HepG2 (cell line): Measurements from ENCODE around the gene CPB2. TPM values are rescaled to one million over a fixed set of nuclear protein-coding genes. Genes with fewer than 3 reads are reported as not detected.

ENCODE experiments used
- ATAC-seq: fragments of 200-7000 bp; cut with Tn5 transposase; 3 replicates; pipeline ENCODE4 v1.9.1; 2020; ENCODE audit warnings: mild to moderate bottlenecking, moderate library complexity
- BruUV-seq: library from RNA; stranded (reverse); fragments of 400-500 nt; replicated peaks from 2 replicates; lab custom pipeline; 2021; lab: Mats Ljungman, UMichigan
- CTCF ChIA-PET: fragments of 300-600 bp; formaldehyde crosslinking; extraction: SDS; loops from one replicate; lab custom pipeline; 2021; ENCODE audit warnings: low total read pairs, inconsistent platforms, low intra/inter-chr PET ratio; lab: Yijun Ruan, JAX
- POLR2A ChIA-PET: fragments of 350-600 bp; sonication (Branson Sonifier 250); formaldehyde crosslinking; loops from one replicate; lab custom pipeline; 2020; ENCODE audit warnings: antibody characterized with exemption, inconsistent platforms; lab: Yijun Ruan, JAX
- DNase-seq: peaks from one replicate; pipeline ENCODE4 v3.0.0-alpha.2; 2015; ENCODE audit warnings: low spot score
- FAIRE-seq: peaks from 3 replicates; lab custom pipeline; 2011; peaks lifted over from hg19 to GRCh38; lab: Jason Lieb, UNC
- H2AFZ ChIP-seq: one replicate; pipeline ENCODE4 v1.6.1; 2011; ENCODE audit warnings: low read length, inconsistent platforms
- H3K27ac ChIP-seq: fragments of 300-600 bp; 3 replicates; pipeline ENCODE4 v1.8.0; 2011; ENCODE audit warnings: mixed run types, mild to moderate bottlenecking, mixed read lengths, low read length, inconsistent platforms; ENCODE audit not compliant: insufficient read depth; ENCODE audit errors: extremely low read length
- H3K27me3 ChIP-seq, 2 experiments: fragments of 200-600 bp in 1 of 2; 2 replicates in 1 of 2; 3 replicates in 1 of 2; pipeline versions ENCODE4 v1.6.0 to v1.8.0; 2011; ENCODE audit warnings: low read length in 2 of 2, mild to moderate bottlenecking in 2 of 2, moderate library complexity in 2 of 2, inconsistent platforms in 1 of 2; ENCODE audit not compliant: insufficient read depth in 2 of 2, control insufficient read depth in 1 of 2
- H3K36me3 ChIP-seq, 2 experiments: fragments of 200-600 bp in 1 of 2; replicated peaks in 1 of 2; 2 replicates in 1 of 2; 3 replicates in 1 of 2; pipeline versions ENCODE4 v1.5.1 to v1.8.0; 2011; ENCODE audit warnings: low read length in 2 of 2, inconsistent platforms in 1 of 2; ENCODE audit not compliant: insufficient read depth in 2 of 2, control insufficient read depth in 1 of 2
- H3K4me1 ChIP-seq: 2 replicates; pipeline ENCODE4 v1.5.1; 2012; ENCODE audit warnings: low read length, inconsistent platforms; ENCODE audit not compliant: insufficient read depth
- H3K4me2 ChIP-seq: 2 replicates; pipeline ENCODE4 v1.6.0; 2011; ENCODE audit warnings: low read depth, low read length, inconsistent platforms
- H3K4me3 ChIP-seq, 3 experiments: fragments of 200-600 bp in 1 of 3; sonication (generic), shearing (Covaris generic) in 1 of 3; replicated peaks in 1 of 3; 2 replicates each; pipeline ENCODE4 v1.5.1; 2011 to 2016; ENCODE audit warnings: low read length in 3 of 3, inconsistent platforms in 2 of 3, low read depth in 2 of 3, mild to moderate bottlenecking in 2 of 3, control low read depth in 1 of 3, mixed read lengths in 1 of 3; ENCODE audit not compliant: insufficient read depth in 1 of 3
- H3K79me2 ChIP-seq: one replicate; pipeline ENCODE4 v1.6.1; 2011; ENCODE audit warnings: low read length, inconsistent platforms; ENCODE audit not compliant: insufficient read depth
- H3K9ac ChIP-seq: 2 replicates; pipeline ENCODE4 v1.6.0; 2011; ENCODE audit warnings: mild to moderate bottlenecking, low read depth, low read length, inconsistent platforms; ENCODE audit not compliant: insufficient read depth
- H3K9me3 ChIP-seq: 2 replicates; pipeline ENCODE4 v1.5.1; 2012; ENCODE audit warnings: mild to moderate bottlenecking, low read length
- H4K20me1 ChIP-seq: 2 replicates; pipeline ENCODE4 v1.6.0; 2011; ENCODE audit warnings: inconsistent platforms, mild to moderate bottlenecking, low read length, moderate library complexity; ENCODE audit not compliant: insufficient read depth
- FOXO4 ChIP-seq: sonication (generic); formaldehyde crosslinking; conservative IDR thresholded peaks from 2 replicates; pipeline ENCODE4 v1.8.1; 2023; ENCODE audit warnings: missing genetic modification reagents
- HNRNPH1 ChIP-seq: fragments of 200-400 bp; formaldehyde crosslinking; optimal IDR thresholded peaks from 2 replicates; pipeline ENCODE3; 2017; ENCODE audit warnings: mild to moderate bottlenecking, low read depth, low read length
- SSRP1 ChIP-seq: IDR thresholded peaks from 2 replicates; pipeline ENCODE4 v1.6.1; 2016; ENCODE audit warnings: control low read depth
- WGBS: methylation state at CpG from one replicate; pipeline ENCODE4 v1.1.6; 2017; ENCODE audit warnings: low lambda C conversion rate; 5-methylcytosine and 5-hydroxymethylcytosine counted together
- in situ Hi-C: cut with HindIII; loops from 2 replicates; pipeline ENCODE4 v1.10.0; 2017; ENCODE audit warnings: low pct_unique_long_range_greater_than_20kb; ENCODE audit not compliant: extremely low pct_ligation_motif_present
- intact Hi-C: fragments of 100-400 bp; cut with micrococcal nuclease; formaldehyde crosslinking; loops from one replicate; pipeline ENCODE4 v1.10.0; 2022; ENCODE audit not compliant: unreplicated experiment
- polyA plus RNA-seq, 8 experiments: library from polyadenylated mRNA; depleted of rRNA in 3 of 8; stranded (reverse) in 7 of 8; unstranded in 1 of 8; fragments of >200 nt; fragmentation: Illumina TruSeq in 4 of 8; extraction: Trizol in 4 of 8; gene quantifications; 2 replicates each; pipeline versions ENCODE4 v1.2.1 to v1.2.3, GENCODE V29; 2011 to 2016; ENCODE audit warnings: low read depth in 4 of 8, missing spikeins in 1 of 8, mixed read lengths in 1 of 8; ENCODE audit not compliant: insufficient read depth in 1 of 8
- total RNA-seq, 5 experiments: library from RNA; depleted of rRNA; stranded (reverse); fragments of >200 nt; fragmentation: Illumina TruSeq; extraction: Trizol; gene quantifications; 2 replicates each; pipeline ENCODE4 v1.2.3, GENCODE V29; 2016; ENCODE audit warnings: low read depth in 1 of 5
- TF ChIP-seq, protein P1 (sequence below): sonication (generic); formaldehyde crosslinking; IDR thresholded peaks from 2 replicates; pipeline ENCODE4 v1.4.0; 2020; ENCODE audit warnings: missing genetic modification reagents
- TF ChIP-seq, protein P2 (sequence below): sonication (generic); formaldehyde crosslinking; IDR thresholded peaks from 2 replicates; pipeline ENCODE4 v1.4.0; 2020; ENCODE audit warnings: missing genetic modification reagents, borderline replicate concordance

The CPB2 gene
- total and polyA plus RNA-seq, 2 of the 13 experiments (the other 11 are each of a cell fraction or from before 2014, with no cell fraction given): 125 to 140 TPM

DNA sequence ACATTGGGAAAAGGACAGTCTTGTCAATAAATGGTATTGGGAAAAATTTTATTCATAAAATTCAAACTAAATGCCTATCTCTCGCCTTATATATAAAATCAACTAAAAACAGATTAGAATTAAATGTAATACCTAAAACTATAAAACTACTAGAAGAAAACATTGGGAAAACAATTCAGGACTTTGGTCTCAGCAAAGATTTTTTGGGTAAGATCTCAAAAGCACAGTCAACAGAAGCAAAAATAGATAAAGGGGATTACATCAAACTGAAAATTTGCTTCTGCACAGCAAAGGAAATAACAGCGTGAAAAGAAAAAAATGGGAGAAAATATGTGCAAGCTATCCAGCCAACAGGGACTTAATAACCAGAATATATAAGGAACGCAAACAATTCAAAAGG lies 28.0 kb downstream of the CPB2 start:
- CTCF ChIA-PET: no interaction called here
- 86% methylated on average over 3 of the region's 3 CpGs for WGBS
- no peak overlapping the region for H2AFZ ChIP-seq
- H4K20me1 ChIP-seq: no peaks in the 10 kb centered on the region
- ATAC-seq (no peak), DNase-seq (no peak), FAIRE-seq (no peak)
- TF ChIP-seq, protein P1, sequence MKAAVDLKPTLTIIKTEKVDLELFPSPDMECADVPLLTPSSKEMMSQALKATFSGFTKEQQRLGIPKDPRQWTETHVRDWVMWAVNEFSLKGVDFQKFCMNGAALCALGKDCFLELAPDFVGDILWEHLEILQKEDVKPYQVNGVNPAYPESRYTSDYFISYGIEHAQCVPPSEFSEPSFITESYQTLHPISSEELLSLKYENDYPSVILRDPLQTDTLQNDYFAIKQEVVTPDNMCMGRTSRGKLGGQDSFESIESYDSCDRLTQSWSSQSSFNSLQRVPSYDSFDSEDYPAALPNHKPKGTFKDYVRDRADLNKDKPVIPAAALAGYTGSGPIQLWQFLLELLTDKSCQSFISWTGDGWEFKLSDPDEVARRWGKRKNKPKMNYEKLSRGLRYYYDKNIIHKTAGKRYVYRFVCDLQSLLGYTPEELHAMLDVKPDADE (CRISPR knock-in tag): no peak
- no peak for TF ChIP-seq HNRNPH1
- no peak for TF ChIP-seq FOXO4
- TF ChIP-seq, protein P2, sequence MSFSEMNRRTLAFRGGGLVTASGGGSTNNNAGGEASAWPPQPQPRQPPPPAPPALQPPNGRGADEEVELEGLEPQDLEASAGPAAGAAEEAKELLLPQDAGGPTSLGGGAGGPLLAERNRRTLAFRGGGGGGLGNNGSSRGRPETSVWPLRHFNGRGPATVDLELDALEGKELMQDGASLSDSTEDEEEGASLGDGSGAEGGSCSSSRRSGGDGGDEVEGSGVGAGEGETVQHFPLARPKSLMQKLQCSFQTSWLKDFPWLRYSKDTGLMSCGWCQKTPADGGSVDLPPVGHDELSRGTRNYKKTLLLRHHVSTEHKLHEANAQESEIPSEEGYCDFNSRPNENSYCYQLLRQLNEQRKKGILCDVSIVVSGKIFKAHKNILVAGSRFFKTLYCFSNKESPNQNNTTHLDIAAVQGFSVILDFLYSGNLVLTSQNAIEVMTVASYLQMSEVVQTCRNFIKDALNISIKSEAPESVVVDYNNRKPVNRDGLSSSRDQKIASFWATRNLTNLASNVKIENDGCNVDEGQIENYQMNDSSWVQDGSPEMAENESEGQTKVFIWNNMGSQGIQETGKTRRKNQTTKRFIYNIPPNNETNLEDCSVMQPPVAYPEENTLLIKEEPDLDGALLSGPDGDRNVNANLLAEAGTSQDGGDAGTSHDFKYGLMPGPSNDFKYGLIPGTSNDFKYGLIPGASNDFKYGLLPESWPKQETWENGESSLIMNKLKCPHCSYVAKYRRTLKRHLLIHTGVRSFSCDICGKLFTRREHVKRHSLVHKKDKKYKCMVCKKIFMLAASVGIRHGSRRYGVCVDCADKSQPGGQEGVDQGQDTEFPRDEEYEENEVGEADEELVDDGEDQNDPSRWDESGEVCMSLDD: no peak
- TF ChIP-seq SSRP1 (CRISPR knock-in tag): no peak
- H3K36me3 ChIP-seq: peaks cover 5 to 68% of the 10 kb centered on the region in 2 experiments
- H3K4me2 ChIP-seq: no peak overlapping the region
- no peak overlapping the region for H3K27ac ChIP-seq
- no peaks in the 10 kb centered on the region for H3K27me3 ChIP-seq
- BruUV-seq: no TSS peak
- POLR2A ChIA-PET: no interaction called here
- H3K4me3 ChIP-seq: no peak overlapping the region
- H3K4me1 ChIP-seq: no peaks in the 10 kb centered on the region
- H3K9me3 ChIP-seq: no peaks in the 10 kb centered on the region
- no peak overlapping the region for H3K9ac ChIP-seq
- no peaks in the 10 kb centered on the region for H3K79me2 ChIP-seq
- in situ Hi-C loops (no loop called here), intact Hi-C loops (no loop called here)
